ENCODE results near the gene CAPN12. TPM values are rescaled to one million over a fixed set of nuclear protein-coding genes. Genes with fewer than 3 reads are reported as not detected.

Gene CAPN12, protein sequence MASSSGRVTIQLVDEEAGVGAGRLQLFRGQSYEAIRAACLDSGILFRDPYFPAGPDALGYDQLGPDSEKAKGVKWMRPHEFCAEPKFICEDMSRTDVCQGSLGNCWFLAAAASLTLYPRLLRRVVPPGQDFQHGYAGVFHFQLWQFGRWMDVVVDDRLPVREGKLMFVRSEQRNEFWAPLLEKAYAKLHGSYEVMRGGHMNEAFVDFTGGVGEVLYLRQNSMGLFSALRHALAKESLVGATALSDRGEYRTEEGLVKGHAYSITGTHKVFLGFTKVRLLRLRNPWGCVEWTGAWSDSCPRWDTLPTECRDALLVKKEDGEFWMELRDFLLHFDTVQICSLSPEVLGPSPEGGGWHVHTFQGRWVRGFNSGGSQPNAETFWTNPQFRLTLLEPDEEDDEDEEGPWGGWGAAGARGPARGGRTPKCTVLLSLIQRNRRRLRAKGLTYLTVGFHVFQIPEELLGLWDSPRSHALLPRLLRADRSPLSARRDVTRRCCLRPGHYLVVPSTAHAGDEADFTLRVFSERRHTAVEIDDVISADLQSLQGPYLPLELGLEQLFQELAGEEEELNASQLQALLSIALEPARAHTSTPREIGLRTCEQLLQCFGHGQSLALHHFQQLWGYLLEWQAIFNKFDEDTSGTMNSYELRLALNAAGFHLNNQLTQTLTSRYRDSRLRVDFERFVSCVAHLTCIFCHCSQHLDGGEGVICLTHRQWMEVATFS
- total RNA-seq = not detected in 2 replicates

DNA sequence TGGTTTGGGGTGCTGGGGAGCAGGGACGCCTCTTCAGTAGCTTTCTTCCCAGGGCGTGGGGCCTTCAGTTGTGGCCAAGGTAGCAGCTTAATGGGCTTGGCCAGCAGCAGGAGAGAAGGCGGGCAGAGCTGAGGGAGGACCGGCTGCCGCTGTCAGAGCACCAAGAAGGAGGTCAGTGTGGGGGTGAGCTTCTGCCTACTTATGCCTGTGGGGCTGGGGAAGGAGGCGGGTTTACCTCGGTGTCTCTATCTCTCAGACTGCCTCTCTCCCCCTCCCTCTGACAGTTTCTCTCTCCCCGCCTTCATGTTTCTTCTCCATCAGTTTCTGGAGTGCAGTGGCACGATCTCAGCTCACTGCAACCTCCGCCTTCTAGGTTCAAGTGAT is at the start of gene CAPN12:
CAPN12 (minus strand) TSS at position 177 of the 384 bp plus-strand sequence. CDS start 309 bp downstream, outside the sequence.

DNA sequence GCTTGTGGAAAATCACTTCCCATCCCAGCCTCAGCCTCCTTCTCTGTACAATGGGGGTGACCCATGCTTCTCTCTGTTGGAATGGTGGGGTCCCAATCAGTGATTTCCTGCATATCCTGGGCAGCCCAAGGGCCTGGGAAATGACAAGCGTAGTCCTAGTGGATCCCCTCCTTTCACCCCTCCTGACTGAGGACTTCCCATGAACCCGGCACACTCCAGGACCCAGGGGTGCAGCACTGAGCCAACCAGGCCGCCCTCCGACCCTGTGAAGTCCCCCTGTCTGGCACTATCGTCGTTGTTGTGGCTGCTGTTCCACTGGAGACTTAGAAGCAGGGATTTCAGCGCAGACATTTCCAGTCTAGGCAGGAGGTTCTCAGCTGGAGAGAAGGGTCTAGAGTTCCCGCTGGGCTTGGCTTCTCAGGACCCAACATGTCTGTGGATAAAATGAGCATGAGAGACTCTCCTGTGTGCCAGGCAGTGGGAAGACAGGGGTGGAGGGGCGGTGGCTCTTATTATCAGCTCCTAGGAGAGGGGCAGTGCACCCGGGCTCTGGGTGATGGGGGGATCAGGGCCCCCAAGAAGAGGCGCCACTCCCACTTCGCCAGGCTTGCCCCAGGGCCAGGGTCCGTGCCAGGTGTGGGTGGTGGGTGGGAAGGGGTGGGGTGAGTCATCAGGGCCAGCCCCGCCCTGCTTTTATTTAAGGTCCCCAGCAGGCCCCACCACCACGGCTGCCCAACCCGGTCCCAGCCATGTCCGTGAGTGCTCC is 44.4 kb upstream of the CAPN12 start, which contains the start of gene LGALS7B:
LGALS7B (plus strand) TSS at position 723 of the 766 bp plus-strand sequence; CDS start at position 750, 27 bp downstream.

DNA sequence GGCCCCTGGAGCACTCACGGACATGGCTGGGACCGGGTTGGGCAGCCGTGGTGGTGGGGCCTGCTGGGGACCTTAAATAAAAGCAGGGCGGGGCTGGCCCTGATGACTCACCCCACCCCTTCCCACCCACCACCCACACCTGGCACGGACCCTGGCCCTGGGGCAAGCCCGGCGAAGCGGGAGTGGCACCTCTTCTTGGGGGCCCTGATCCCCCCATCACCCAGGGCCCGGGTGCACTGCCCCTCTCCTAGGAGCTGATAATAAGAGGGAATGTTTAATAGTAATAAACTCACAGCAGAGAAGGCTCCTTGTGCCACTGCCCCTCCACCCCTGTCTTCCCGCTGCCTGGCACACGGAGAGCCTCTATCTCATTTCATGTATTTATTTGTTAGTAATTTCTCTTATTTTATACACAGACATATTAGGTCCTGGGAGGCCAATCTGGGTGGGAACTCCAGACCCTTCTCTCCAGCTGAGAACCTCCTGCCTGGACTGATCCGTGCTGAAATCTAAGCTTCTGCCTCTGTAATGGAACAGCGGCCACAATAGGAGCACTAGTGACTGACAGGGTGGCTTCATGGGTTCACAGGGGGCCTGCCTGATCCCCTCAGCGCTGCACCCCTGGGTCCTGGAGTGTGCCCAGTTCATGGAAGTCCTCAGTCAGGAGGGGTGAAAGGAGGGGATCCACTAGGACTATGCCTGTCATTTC is 29.3 kb upstream of the CAPN12 start, which contains the start of gene LGALS7:
LGALS7 (minus strand) TSS at position 49 of the 709 bp plus-strand sequence; CDS start at position 24, 25 bp downstream.

Other genes starting within 250 kb of the CAPN12 start
- not detected in 2 replicates for gene MAP4K1, start 126.5 kb downstream of the CAPN12 start, total RNA-seq
- gene EIF3K, start 125.3 kb downstream of the CAPN12 start, total RNA-seq = 464 and 585 TPM in 2 replicates
- 640 and 700 TPM in 2 replicates for gene ACTN4, start 96.8 kb downstream of the CAPN12 start, total RNA-seq
- gene LGALS7, start 29.0 kb upstream of the CAPN12 start, total RNA-seq = not detected in 2 replicates
- not detected in 2 replicates for gene LGALS7B, start 44.7 kb upstream of the CAPN12 start, total RNA-seq
- not detected in 2 replicates for gene LGALS4, start 68.5 kb upstream of the CAPN12 start, total RNA-seq
- 39.7 and 53.8 TPM in 2 replicates for gene ECH1, start 87.3 kb upstream of the CAPN12 start, total RNA-seq
- gene HNRNPL, start 105.5 kb upstream of the CAPN12 start, total RNA-seq = 212 and 264 TPM in 2 replicates
- gene RINL, start 133.8 kb upstream of the CAPN12 start, total RNA-seq = 7.8 and 8.3 TPM in 2 replicates
- gene SIRT2, start 155.1 kb upstream of the CAPN12 start, total RNA-seq = 81.7 and 86.8 TPM in 2 replicates
- gene NFKBIB, start 155.5 kb upstream of the CAPN12 start, total RNA-seq = 25.8 and 26.2 TPM in 2 replicates
- not detected in 2 replicates for gene CCER2, start 167.7 kb upstream of the CAPN12 start, total RNA-seq
- 23.8 and 27.8 TPM in 2 replicates for gene SARS2, start 186.3 kb upstream of the CAPN12 start, total RNA-seq
- gene MRPS12, start 186.5 kb upstream of the CAPN12 start, total RNA-seq = 65.5 and 68.4 TPM in 2 replicates
- 2.1 and 6.5 TPM in 2 replicates for gene FBXO17, start 231.3 kb upstream of the CAPN12 start, total RNA-seq

Measured in mammary microvascular endothelial cell (primary cell).